Loucy (cell line): Measurements from ENCODE around the gene FBXL13.

Experiments
- H2AFZ ChIP-seq: fragments of 200-600 bp; sonication (generic); 2 replicates; pipeline ENCODE4 v1.6.0; 2016; ENCODE audit warnings: antibody characterized with exemption, mild to moderate bottlenecking, low read length, moderate library complexity
- H3F3A ChIP-seq: fragments of 200-600 bp; 2 replicates; pipeline ENCODE4 v1.6.0; 2016; ENCODE audit warnings: antibody characterized with exemption, low read depth, mild to moderate bottlenecking
- H3K27me3 ChIP-seq: fragments of 200-600 bp; sonication (generic); 2 replicates; pipeline ENCODE4 v1.6.1; 2014; ENCODE audit warnings: low read length, mild to moderate bottlenecking; ENCODE audit not compliant: insufficient read depth, poor library complexity, severe bottlenecking
- H3K36me3 ChIP-seq: fragments of 200-600 bp; sonication (generic); 2 replicates; pipeline ENCODE4 v1.6.1; 2016; ENCODE audit warnings: low read length; ENCODE audit not compliant: insufficient read depth
- H3K4me1 ChIP-seq: fragments of 200-600 bp; sonication (generic); 2 replicates; pipeline ENCODE4 v1.5.1; 2014; ENCODE audit warnings: low read length, mild to moderate bottlenecking; ENCODE audit not compliant: insufficient read depth, poor library complexity, severe bottlenecking
- H3K4me2 ChIP-seq: fragments of 200-600 bp; sonication (generic); 2 replicates; pipeline ENCODE4 v1.6.0; 2014; ENCODE audit warnings: antibody characterized with exemption, low read length, low read depth, mild to moderate bottlenecking; ENCODE audit not compliant: poor library complexity, severe bottlenecking
- H3K4me3 ChIP-seq: fragments of 200-600 bp; sonication (generic); 2 replicates; pipeline ENCODE4 v1.5.1; 2014; ENCODE audit warnings: low read length, mild to moderate bottlenecking, mixed read lengths; ENCODE audit not compliant: poor library complexity, severe bottlenecking
- H3K79me2 ChIP-seq: fragments of 200-600 bp; sonication (generic); 2 replicates; pipeline ENCODE4 v1.6.1; 2014; ENCODE audit warnings: low read length; ENCODE audit not compliant: insufficient read depth
- H3K9ac ChIP-seq: fragments of 200-600 bp; sonication (generic); 2 replicates; pipeline ENCODE4 v1.6.0; 2014; ENCODE audit warnings: mild to moderate bottlenecking, low read depth, low read length, moderate library complexity; ENCODE audit not compliant: poor library complexity, severe bottlenecking
- H3K9me2 ChIP-seq: fragments of 200-600 bp; sonication (generic); replicated peaks from 2 replicates; pipeline ENCODE4 v1.6.1; 2016; ENCODE audit warnings: low read depth, low read length, mixed read lengths
- H3K9me3 ChIP-seq: fragments of 200-600 bp; sonication (generic); 2 replicates; pipeline ENCODE4 v1.6.1; 2014; ENCODE audit warnings: mild to moderate bottlenecking, antibody characterized with exemption, low read length, low read depth; ENCODE audit not compliant: insufficient read depth
- H4K20me1 ChIP-seq: fragments of 200-600 bp; sonication (generic); 2 replicates; pipeline ENCODE4 v1.6.0; 2014; ENCODE audit warnings: antibody characterized with exemption, low read length, mild to moderate bottlenecking; ENCODE audit not compliant: insufficient read depth, poor library complexity, severe bottlenecking
- CTCF ChIP-seq: fragments of 200-600 bp; sonication (generic); conservative IDR thresholded peaks from 2 replicates; pipeline ENCODE4 v1.5.1; 2014; ENCODE audit warnings: mild to moderate bottlenecking, antibody characterized with exemption, low read length
- EZH2phosphoT487 ChIP-seq: fragments of 200-600 bp; IDR thresholded peaks from 2 replicates; pipeline ENCODE4 v1.6.1; 2018; ENCODE audit warnings: antibody characterized with exemption, mild to moderate bottlenecking, moderate library complexity, borderline replicate concordance

The FBXL13 gene

GRCh38 chr7:102918845-102919244 lies 155.8 kb downstream of the FBXL13 start:
- Histone ChIP-seq H3K4me2 (no peak overlapping the region), H3K79me2 (no peaks in the 10 kb centered on the region), H3K36me3 (no peaks in the 10 kb centered on the region), H4K20me1 (no peaks in the 10 kb centered on the region), H3K9me2 (no peaks in the 10 kb centered on the region), H3K4me3 (no peak overlapping the region), H3K9ac (no peak overlapping the region), H3F3A (no peaks in the 10 kb centered on the region), H2AFZ (no peak overlapping the region), H3K4me1 (no peaks in the 10 kb centered on the region), H3K27me3 (no peaks in the 10 kb centered on the region), H3K9me3 (no peaks in the 10 kb centered on the region)
- TF ChIP-seq CTCF (no peak), EZH2phosphoT487 (no peak)

- Histone ChIP-seq H3K4me3 (no peak overlapping the region), H3K4me1 (no peaks in the 10 kb centered on the region), H3K27me3 (no peaks in the 10 kb centered on the region), H2AFZ (no peak overlapping the region), H3F3A (no peaks in the 10 kb centered on the region), H3K79me2 (no peaks in the 10 kb centered on the region), H3K36me3 (no peaks in the 10 kb centered on the region), H3K4me2 (no peak overlapping the region), H4K20me1 (no peaks in the 10 kb centered on the region), H3K9me3 (no peaks in the 10 kb centered on the region), H3K9ac (no peak overlapping the region), H3K9me2 (no peaks in the 10 kb centered on the region)
- TF ChIP-seq CTCF (peak; percentile 29), EZH2phosphoT487 (no peak)
Measured at GRCh38 chr7:102917436-102918353, 156.9 kb downstream of the FBXL13 start.

- Histone ChIP-seq H3F3A (no peaks in the 10 kb centered on the region), H3K79me2 (no peaks in the 10 kb centered on the region), H2AFZ (no peak overlapping the region), H4K20me1 (no peaks in the 10 kb centered on the region), H3K9ac (no peak overlapping the region), H3K4me3 (no peak overlapping the region), H3K9me2 (no peaks in the 10 kb centered on the region), H3K4me1 (no peaks in the 10 kb centered on the region), H3K9me3 (no peaks in the 10 kb centered on the region), H3K27me3 (no peaks in the 10 kb centered on the region), H3K36me3 (no peaks in the 10 kb centered on the region), H3K4me2 (no peak overlapping the region)
- TF ChIP-seq CTCF (no peak), EZH2phosphoT487 (no peak)
Measured at GRCh38 chr7:102916881-102917280, 157.7 kb downstream of the FBXL13 start.
